CD4-positive, alpha-beta T cell treated with Interleukin-4 for 1 hour (primary cell): Measurements from ENCODE around the gene LRRIQ3.

ENCODE experiments used
- DNase-seq, 2 donors: peaks; one replicate each; pipeline ENCODE4 v3.0.0-alpha.2; 2020 to 2022

The LRRIQ3 gene

GRCh38 chr1:74107394-74107793, 90.6 kb downstream of the LRRIQ3 start:
- no peak for DNase-seq

DNA sequence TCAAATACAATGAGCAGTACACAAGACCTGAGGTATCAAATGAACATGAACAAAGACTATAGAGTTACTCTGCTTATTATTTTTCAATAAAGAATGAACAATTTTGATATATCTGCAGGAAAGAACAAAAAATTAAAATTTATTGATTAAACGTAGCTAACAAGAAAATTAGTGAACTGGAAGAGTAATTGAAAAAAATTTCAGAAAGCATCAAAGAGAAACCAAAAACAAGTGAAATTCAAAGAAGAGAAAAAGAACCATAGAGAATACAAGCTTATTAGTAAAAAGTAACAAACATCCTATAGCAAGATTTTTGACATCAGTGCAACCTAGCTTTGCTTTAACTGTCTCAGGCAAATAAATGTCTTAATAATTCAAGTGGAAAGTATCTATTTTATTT, 106.6 kb downstream of the LRRIQ3 start:
- DNase-seq = no peak

DNA sequence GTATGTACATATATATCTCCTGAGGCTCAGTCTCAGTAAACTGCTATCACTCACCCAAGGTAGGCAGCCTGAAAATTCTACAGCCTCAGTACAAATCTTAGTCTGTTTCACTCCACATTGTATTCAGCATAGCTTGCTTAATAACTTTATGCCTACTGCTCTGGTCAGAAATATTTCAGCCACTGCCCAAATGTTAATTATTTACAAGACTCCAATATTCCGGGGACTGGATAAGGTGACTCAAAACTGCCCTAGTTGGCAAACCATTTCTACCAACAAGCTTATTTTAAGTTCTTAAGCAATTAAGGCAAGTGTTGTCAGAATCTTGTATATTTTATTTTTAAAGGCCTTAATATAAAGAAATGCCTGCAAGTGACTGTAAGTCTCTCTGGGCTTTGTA, 114.8 kb downstream of the LRRIQ3 start:
- no peak for DNase-seq

GRCh38 chr1:74065081-74065480, 132.9 kb downstream of the LRRIQ3 start:
- DNase-seq = no peak

DNA sequence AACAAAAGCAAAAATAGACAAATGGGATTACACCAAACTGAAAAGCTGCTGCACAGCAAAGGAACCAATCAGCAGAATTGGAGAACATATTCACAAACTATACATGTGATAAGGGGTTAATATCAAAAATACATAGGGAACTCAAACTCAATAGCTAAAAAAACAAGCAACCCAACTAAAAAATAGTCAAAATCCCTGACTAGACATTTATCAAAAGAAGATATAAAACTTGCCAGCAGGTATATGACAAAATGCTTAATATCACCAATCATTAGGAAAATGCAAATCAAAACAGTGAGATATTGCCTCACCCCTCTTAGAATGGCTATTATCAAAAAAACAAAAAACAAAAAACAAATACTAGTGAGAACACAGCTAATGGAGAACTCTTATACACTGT, 140.3 kb downstream of the LRRIQ3 start:
- no peak for DNase-seq

DNA sequence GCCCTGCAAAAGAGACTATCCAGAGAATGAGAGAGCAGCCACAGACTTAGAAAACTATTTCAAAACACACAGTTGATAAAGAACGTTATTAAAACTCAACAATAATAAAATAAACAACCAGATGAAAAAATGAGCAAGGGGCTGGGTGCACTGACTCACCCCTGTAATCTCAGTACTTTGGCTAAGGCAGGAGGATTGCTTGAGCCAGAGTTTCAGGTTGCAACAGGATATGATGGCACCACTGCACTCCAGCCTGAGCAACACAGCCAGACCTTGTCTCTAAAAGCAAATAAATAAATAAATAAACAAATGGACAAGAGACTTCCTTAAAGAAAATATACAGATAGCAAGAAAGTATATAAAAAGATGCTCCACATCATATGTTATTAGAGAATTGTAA, 144.6 kb downstream of the LRRIQ3 start:
- DNase-seq = no peak

DNA sequence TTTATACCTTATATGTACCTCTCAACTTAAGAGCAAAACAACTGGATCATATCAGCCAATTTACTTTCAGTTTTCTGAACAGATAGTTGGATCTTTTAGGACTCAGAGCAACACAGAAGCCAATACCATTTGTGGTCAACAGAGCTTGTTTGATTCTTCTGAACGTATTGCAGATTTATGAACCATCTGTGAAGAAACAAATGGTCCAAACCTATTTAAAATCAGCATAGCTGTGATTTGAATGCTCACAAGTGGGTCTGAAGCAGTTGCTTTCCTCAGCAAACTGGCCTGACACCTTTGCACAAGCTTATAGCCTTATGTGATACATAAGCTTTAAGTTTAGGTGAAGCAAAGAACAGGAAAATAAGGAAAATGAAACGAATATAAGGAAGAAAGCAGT, 147.6 kb downstream of the LRRIQ3 start:
- no peak for DNase-seq

DNA sequence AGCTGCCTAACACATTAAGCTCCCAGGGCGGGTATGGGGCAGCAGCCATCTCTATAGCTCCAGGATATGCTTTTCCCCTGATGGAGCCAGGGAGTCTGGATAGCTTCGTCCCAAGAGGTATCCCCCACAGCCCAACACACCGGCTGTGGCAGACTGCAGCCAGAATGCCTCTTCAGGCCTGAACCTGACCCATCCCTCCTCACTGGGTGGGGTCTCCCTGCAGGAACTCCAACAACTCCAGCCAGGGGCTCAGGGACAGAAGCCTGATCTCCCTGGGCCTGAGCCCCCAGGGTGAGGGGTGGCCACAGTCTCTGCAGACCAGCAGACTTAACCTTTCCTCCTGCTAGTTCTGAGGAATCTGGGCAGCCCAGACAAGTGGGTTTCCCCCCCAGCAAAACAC, 159.9 kb downstream of the LRRIQ3 start:
- DNase-seq = no peak

- DNase-seq = no peak
Measured at GRCh38 chr1:74012583-74012982, 185.4 kb downstream of the LRRIQ3 start.

DNA sequence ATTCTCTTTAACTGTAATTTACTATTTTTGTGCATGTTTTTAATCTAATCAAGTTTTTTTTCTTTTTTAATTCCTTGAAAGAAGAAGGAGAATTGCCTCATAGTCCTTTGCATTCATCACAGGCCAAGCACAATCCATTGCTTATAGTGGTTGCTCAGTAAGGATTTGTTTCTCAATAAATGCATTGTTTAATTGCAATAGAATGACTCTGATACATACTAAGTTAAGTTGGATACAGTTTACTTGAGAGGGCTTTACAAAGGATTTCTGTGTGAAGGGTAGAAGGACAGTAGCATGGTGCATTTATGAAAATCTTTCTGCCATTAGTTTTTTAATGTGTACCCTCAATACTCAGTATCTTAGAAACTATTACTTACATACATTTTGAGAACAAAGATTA, 186.2 kb downstream of the LRRIQ3 start:
- no peak for DNase-seq

DNA sequence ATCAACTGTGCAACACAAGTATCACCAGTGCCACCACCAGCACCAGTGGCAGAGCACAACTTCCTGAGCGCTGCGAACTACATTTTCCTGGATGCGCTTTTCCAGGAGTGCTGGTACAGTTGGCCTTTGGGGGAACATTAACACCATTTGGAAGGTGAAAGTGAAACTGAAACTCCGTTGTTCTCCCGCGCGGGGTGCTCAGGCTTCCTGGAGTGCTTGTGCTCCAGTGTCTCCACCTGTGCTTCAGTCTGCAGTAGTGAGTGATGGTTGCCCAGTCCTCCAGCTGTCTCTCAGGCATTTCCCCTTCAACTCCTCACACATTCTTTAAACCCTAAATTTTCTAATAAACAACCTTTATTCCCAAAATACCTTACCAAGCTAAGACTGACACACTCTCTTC, 187.8 kb downstream of the LRRIQ3 start:
- peak in 1 of 2 donors; percentile 27 for DNase-seq

DNA sequence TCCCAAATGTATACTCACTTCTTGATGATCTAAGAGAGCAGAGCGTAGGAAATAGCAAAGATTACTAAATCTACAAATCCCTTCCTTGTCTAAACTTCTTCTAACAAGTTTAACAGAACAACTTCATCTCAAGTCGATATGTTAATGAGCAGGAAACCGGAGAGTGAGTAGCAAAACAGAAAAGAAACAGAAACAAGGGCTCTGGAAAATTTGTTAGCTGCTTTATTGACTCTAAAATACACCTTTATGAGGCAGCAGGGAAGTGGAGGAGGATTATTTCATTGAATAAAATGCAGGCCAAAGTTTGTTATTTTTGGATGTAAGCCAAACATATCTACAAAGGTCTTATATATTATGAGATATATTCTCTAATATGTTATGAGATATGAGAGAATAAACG, 192.4 kb downstream of the LRRIQ3 start:
- DNase-seq = no peak

DNA sequence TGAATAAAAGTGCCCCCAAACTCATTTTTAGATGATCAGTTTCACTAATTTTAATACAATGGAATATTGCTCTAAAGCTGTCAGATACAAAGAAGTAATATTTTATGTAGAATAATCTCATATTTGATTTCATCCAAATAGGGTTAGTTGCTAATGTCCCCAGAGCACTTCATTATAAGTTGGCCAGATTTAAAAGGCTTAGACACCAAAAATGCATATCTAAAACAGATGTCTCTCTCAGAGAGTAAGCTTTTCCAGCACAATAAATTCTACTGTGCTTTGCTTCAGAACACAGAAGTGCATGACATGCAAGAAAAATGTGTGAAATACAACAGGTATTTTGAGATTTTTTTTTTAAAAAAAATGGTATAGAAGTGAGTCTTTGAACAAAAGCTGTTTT, 194.2 kb downstream of the LRRIQ3 start:
- DNase-seq = no peak

GRCh38 chr1:73998348-73998959, 199.5 kb downstream of the LRRIQ3 start:
- DNase-seq = peak in 1 of 2 donors; percentile 11

DNA sequence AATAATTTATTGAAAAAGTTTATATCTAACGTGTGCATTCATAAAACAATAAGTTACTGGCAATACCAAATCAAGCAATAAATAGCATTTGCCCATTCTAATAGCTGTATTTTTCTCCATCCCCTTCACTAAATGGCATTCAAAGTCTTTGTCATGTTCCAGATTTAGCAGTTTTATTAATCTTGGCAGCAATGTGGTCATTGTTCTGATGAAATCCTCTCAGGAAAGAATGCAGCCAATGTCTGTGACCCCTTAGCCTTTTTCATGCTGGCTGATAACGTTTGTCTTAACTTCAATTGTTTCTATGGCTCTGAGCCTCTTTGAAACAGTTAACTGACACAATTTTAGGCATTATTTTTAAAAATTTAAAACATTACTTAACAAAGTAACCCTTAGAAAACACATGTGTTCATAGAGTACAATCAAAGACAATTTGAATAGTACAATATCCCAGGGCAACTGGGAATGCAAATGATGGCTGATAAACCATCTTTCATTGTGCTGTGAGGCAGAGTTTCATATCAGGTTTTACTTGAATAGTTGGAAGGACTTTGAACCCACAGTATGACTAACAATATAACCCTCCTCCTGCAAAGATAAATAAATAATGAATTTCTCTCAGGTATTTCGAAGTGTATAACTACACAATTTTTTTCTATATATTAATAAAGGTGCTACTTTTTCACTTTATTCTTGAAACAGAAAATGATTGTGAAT, 217.5 kb downstream of the LRRIQ3 start:
- DNase-seq = no peak

GRCh38 chr1:73979684-73980083, 218.3 kb downstream of the LRRIQ3 start:
- DNase-seq = no peak

GRCh38 chr1:73978964-73979363, 219.0 kb downstream of the LRRIQ3 start:
- no peak for DNase-seq
